ENCODE data around the gene VWA7. TPM values are rescaled to one million over a fixed set of nuclear protein-coding genes. Genes with fewer than 3 reads are reported as not detected.

The VWA7 gene
- total and polyA plus RNA-seq, 9 donors = 0.71 to 2.1 (median 1.6) TPM

DNA sequence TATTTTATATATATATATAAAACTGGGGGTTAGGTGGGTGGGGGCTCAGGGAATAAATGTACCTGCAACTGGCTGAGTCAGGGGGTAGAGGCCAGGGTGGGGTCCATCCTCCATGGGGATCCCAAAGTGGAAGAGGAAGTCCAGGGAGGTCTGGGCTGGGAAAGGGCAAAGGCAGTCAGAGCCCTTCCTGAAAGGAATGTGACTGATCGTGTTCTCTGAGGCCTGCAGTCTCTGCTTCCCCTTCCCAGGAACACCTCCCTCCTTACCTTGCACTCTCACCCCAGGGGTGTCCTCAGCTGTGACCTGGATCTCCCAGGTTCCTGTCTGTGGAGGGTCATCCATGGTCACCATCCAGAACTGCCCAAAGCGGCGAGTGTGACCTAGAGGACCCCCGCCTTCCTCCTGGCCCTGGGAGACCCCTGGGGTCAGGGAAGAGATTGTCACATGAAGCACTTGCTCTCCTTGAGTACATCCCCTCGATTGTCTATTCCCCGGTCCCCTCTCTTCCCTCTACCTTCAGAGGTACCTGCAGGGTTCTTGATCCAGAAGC, 10.0 kb downstream of the VWA7 start:
- Histone ChIP-seq H3K27ac (ENCODE audit: low read length) (no peak overlapping the region), H3K4me3 (ENCODE audit: low read length) (no peak overlapping the region), H3K27me3 (ENCODE audit: control insufficient read depth, insufficient read depth, low read length) (peaks cover 4% of the 10 kb centered on the region), H3K36me3 (ENCODE audit: control insufficient read depth, insufficient read depth, low read length) (peaks cover 8% of the 10 kb centered on the region), H3K4me1 (ENCODE audit: control insufficient read depth, insufficient read depth, low read length) (peaks cover 16% of the 10 kb centered on the region), H3K9me3 (replicated peaks; ENCODE audit: control insufficient read depth, low read depth, low read length) (no peaks in the 10 kb centered on the region)
- WGBS (ENCODE audit: insufficient coverage) = no CpG with 5 or more reads among the region's 6 CpGs
- DNase-seq = no peak

DNA sequence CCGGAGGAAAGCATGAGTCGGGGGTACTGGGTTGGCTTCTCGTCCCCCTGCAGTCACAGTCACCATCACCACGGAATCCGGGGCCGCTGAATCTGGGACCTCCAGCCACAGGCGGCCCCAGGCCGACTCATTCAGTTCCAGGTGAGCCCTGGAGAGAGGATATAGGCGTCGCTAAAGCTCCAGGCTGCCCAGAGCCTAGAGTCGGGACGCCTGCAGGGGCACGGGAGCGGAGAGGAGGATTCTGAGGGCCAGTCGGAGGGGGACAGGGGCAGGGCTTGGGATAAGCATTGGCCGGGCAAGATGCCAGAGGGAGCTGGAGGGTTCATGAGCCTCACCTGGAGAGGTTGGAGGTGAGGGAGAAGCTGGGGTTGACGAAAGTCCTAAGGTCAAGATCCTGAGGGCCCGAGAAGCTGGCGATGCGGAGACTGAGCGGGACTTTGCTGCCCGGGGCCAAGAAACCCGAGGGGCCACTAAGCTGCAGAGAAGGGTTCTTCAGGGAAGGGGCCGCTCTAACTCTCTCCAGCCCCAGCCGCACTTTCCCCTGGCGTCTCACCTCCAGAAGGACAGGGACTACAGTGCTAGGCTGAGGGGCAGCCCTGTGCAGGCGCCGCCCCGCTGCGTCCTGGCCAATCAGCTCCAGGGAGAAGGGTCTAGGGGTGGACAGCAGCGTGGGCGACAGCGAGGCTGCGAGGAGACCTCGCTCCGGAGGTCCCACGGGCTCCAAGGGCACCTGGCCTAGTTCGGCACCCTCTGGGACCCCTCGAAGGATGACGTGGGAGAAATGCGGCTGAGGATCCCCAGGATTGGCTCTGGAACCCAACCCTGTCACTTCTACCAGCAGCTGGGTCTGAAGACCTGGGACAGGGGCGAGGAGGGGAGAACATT, 11.0 kb downstream of the VWA7 start:
- Histone ChIP-seq H3K36me3 (ENCODE audit: control insufficient read depth, insufficient read depth, low read length) (peaks cover 14% of the 10 kb centered on the region), H3K27ac (ENCODE audit: low read length) (no peak overlapping the region), H3K4me1 (ENCODE audit: control insufficient read depth, insufficient read depth, low read length) (peaks cover 16% of the 10 kb centered on the region), H3K4me3 (ENCODE audit: low read length) (peak overlapping the region; percentile 11), H3K27me3 (ENCODE audit: control insufficient read depth, insufficient read depth, low read length) (peaks cover 4% of the 10 kb centered on the region), H3K9me3 (replicated peaks; ENCODE audit: control insufficient read depth, low read depth, low read length) (no peaks in the 10 kb centered on the region)
- 27% methylated on average over 30 of the region's 42 CpGs for WGBS (ENCODE audit: insufficient coverage)
- peak; percentile 37 for DNase-seq

DNA sequence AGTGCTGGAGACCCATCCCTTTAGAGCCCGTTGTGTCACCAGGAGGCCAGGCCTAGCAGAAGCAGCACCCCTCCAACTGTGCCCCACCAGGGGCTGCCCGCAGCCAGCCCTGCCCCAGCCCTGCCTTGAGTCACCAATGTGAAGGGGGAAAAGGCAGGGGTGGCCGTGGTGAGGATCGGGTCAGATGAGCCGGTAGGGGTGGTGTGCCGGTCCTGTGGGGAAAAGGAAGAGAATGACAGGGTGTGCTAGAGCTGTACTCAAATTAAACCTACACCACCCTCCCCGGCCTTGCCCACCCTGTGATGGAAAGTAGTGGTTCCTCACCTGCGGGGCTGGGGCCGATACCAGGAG, 11.6 kb downstream of the VWA7 start:
- no CpG with 5 or more reads among the region's 9 CpGs for WGBS (ENCODE audit: insufficient coverage)
- peaks cover 4% of the 10 kb centered on the region for H3K27me3 ChIP-seq (ENCODE audit: control insufficient read depth, insufficient read depth, low read length)
- H3K4me3 ChIP-seq (ENCODE audit: low read length) = no peak overlapping the region
- no peak for DNase-seq
- peaks cover 20% of the 10 kb centered on the region for H3K36me3 ChIP-seq (ENCODE audit: control insufficient read depth, insufficient read depth, low read length)
- H3K4me1 ChIP-seq (ENCODE audit: control insufficient read depth, insufficient read depth, low read length) = peaks cover 16% of the 10 kb centered on the region
- no peaks in the 10 kb centered on the region for H3K9me3 ChIP-seq (replicated peaks; ENCODE audit: control insufficient read depth, low read depth, low read length)
- no peak overlapping the region for H3K27ac ChIP-seq (ENCODE audit: low read length)

DNA sequence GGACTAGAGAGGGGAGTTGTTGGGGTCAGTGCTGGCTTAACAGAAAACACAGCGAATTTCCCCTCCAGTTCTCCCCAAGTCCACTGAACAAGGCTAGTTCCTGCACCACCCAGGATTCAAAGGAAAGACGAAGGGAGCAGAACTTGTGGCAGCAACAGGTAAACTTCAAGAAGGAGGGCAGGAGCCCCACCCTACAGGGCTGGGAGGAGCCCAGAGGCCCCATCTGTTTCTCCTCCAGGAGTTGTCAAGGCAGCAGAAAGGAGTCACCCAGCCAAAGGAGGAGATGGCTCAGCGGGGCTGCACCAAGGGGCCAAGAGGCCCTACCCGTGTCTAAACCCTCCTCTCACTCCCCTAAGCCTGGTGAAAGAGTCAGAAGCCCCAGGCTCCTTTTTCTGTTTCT, 12.9 kb downstream of the VWA7 start:
- 67% methylated on average over 1 of the region's 4 CpGs for WGBS (ENCODE audit: insufficient coverage)
- peaks cover 4% of the 10 kb centered on the region for H3K27me3 ChIP-seq (ENCODE audit: control insufficient read depth, insufficient read depth, low read length)
- no peak overlapping the region for H3K27ac ChIP-seq (ENCODE audit: low read length)
- no peak overlapping the region for H3K4me3 ChIP-seq (ENCODE audit: low read length)
- peaks cover 34% of the 10 kb centered on the region for H3K36me3 ChIP-seq (ENCODE audit: control insufficient read depth, insufficient read depth, low read length)
- no peaks in the 10 kb centered on the region for H3K9me3 ChIP-seq (replicated peaks; ENCODE audit: control insufficient read depth, low read depth, low read length)
- peaks cover 16% of the 10 kb centered on the region for H3K4me1 ChIP-seq (ENCODE audit: control insufficient read depth, insufficient read depth, low read length)
- DNase-seq = no peak

DNA sequence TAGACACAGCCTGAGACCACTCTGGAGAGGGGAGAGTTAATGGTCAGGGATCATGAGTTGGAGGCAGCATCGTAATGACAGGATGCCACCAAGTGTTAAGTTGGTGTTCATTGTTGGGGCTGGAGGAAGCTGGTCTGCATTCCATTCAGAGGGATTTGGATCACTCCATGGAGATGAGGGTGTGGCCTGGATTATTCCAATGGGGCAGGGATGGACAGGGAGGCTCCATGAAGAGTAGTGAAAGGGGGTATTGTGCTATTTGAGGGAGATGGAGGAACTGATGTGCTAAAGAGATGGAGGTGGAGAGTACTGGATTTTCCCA, 13.5 kb downstream of the VWA7 start:
- WGBS (ENCODE audit: insufficient coverage) = 0% methylated on average over 1 of the region's 1 CpG
- peak overlapping the region; percentile 59 for H3K27ac ChIP-seq (ENCODE audit: low read length)
- peak; percentile 58 for DNase-seq
- H3K36me3 ChIP-seq (ENCODE audit: control insufficient read depth, insufficient read depth, low read length) = peaks cover 40% of the 10 kb centered on the region
- no peak overlapping the region for H3K4me3 ChIP-seq (ENCODE audit: low read length)
- H3K9me3 ChIP-seq (replicated peaks; ENCODE audit: control insufficient read depth, low read depth, low read length) = no peaks in the 10 kb centered on the region
- peaks cover 4% of the 10 kb centered on the region for H3K27me3 ChIP-seq (ENCODE audit: control insufficient read depth, insufficient read depth, low read length)
- peaks cover 16% of the 10 kb centered on the region for H3K4me1 ChIP-seq (ENCODE audit: control insufficient read depth, insufficient read depth, low read length)

DNA sequence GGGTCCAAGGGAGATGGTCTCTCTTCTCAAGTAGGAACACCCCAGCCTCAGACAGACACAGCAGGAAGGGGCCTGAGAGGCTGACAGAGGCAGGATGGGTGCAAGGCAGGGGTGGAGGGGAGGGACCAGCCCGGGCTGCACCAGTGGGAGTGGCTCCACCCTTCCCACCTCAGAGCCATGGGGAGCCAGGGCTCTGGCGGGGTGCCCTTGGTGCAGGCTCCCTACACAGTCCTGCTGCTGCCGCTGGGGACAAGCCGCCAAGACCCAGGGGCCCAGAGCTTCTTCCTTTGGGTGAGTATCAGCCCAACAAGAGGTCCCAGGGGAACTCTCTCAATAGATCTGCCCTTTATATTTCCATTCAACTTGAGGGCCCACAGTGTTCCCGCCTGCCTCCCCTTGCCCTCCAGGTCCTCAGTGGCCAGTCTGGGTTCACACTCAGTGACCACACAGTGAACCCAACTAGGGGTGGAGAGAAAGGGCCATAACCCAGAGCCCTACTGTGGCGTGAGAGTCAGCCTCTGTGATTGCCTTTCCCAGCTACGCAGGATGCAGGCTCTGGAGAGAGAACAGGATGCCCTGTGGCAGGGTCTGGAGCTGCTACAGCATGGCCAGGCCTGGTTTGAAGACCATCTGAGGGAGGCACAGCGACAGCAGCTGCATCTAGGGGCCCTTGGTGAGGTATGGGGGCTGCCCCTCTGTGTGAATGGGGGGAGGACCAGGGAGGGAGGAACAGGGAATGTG, 14.1 kb downstream of the VWA7 start:
- peaks cover 40% of the 10 kb centered on the region for H3K36me3 ChIP-seq (ENCODE audit: control insufficient read depth, insufficient read depth, low read length)
- 67% methylated on average over 7 of the region's 8 CpGs for WGBS (ENCODE audit: insufficient coverage)
- peak overlapping the region; percentile 59 for H3K27ac ChIP-seq (ENCODE audit: low read length)
- no peak for DNase-seq
- H3K9me3 ChIP-seq (replicated peaks; ENCODE audit: control insufficient read depth, low read depth, low read length) = no peaks in the 10 kb centered on the region
- no peak overlapping the region for H3K4me3 ChIP-seq (ENCODE audit: low read length)
- peaks cover 4% of the 10 kb centered on the region for H3K27me3 ChIP-seq (ENCODE audit: control insufficient read depth, insufficient read depth, low read length)
- H3K4me1 ChIP-seq (ENCODE audit: control insufficient read depth, insufficient read depth, low read length) = peaks cover 16% of the 10 kb centered on the region

DNA sequence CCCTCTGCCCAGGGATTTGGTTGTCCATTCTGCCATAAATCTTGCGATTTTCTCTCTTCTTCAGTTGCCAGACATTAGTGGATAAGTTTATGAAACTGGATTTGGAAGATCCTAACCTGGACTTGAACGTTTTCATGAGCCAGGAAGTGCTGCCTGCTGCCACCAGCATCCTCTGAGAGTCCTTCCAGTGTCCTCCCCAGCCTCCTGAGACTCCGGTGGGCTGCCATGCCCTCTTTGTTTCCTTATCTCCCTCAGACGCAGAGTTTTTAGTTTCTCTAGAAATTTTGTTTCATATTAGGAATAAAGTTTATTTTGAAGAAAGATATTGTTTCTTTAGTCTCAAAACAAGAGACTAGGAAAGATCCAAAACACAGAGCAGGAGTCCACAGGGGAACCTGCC, 14.8 kb downstream of the VWA7 start, which contains the start of gene SAPCD1:
TSS of gene SAPCD1 (plus strand) at position 301 of the 400 bp plus-strand sequence. CDS start 399 bp downstream, outside the sequence.
- Histone ChIP-seq H3K4me3 (ENCODE audit: low read length) (no peak within 1 kb of the TSS), H3K36me3 (ENCODE audit: control insufficient read depth, insufficient read depth, low read length) (peaks cover 40% of the 10 kb centered on the region), H3K9me3 (replicated peaks; ENCODE audit: control insufficient read depth, low read depth, low read length) (no peaks in the 10 kb centered on the region), H3K4me1 (ENCODE audit: control insufficient read depth, insufficient read depth, low read length) (peaks cover 16% of the 10 kb centered on the region), H3K27ac (ENCODE audit: low read length) (peak within 1 kb of the TSS; percentile 59), H3K27me3 (ENCODE audit: control insufficient read depth, insufficient read depth, low read length) (peaks cover 4% of the 10 kb centered on the region)
- DNase-seq = no peak
- no CpG with 5 or more reads among the region's 4 CpGs for WGBS (ENCODE audit: insufficient coverage)

DNA sequence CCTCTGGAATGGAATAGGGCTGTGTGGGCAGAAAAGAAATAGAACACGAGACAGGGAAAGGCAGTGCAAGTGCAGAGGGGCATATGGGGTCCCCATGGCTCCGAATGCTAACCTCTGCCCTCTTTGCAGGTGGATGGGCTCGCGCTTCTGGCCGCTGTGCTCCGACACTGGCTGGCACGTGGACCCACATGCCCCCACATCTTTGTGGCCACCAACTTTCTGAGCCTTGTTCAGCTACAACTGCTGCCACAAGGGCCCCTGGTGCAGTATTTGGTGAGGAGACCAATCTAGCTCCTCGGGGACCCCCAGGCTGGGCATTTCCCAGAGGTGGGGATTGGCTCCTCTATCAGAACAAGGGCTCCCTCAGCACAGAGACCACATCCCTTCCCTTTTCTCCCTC, 15.8 kb downstream of the VWA7 start:
- WGBS (ENCODE audit: insufficient coverage) = 92% methylated on average over 4 of the region's 8 CpGs

DNA sequence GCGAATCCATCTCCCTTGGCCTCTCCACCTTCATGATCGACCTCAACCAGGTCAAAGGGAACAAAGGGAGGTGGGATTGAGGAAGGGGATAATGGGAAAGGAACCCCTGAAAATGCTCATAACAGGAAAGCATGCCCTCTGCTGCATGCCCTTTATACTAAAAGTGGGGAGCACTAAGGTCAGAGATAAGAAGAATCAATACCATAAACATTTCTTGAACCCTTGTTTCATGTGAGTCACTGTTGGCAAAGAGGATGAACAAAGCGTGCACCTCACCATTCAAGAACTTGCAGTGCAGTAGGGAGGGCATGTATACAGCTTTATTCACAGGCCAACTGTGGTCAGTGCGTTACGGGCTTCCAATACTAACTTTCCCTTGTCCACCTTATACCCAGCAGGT, 16.3 kb downstream of the VWA7 start:
- H3K27me3 ChIP-seq (ENCODE audit: control insufficient read depth, insufficient read depth, low read length) = no peaks in the 10 kb centered on the region
- H3K4me3 ChIP-seq (ENCODE audit: low read length) = no peak overlapping the region
- H3K4me1 ChIP-seq (ENCODE audit: control insufficient read depth, insufficient read depth, low read length) = peaks cover 9% of the 10 kb centered on the region
- DNase-seq = no peak
- H3K36me3 ChIP-seq (ENCODE audit: control insufficient read depth, insufficient read depth, low read length) = peaks cover 40% of the 10 kb centered on the region
- H3K9me3 ChIP-seq (replicated peaks; ENCODE audit: control insufficient read depth, low read depth, low read length) = no peaks in the 10 kb centered on the region
- no CpG with 5 or more reads among the region's 5 CpGs for WGBS (ENCODE audit: insufficient coverage)
- no peak overlapping the region for H3K27ac ChIP-seq (ENCODE audit: low read length)

More for the DNA sequence above, 15.8 kb downstream of the VWA7 start:
- Histone ChIP-seq H3K4me3 (ENCODE audit: low read length) (no peak overlapping the region), H3K36me3 (ENCODE audit: control insufficient read depth, insufficient read depth, low read length) (peaks cover 40% of the 10 kb centered on the region), H3K27ac (ENCODE audit: low read length) (no peak overlapping the region), H3K4me1 (ENCODE audit: control insufficient read depth, insufficient read depth, low read length) (peaks cover 13% of the 10 kb centered on the region), H3K9me3 (replicated peaks; ENCODE audit: control insufficient read depth, low read depth, low read length) (no peaks in the 10 kb centered on the region), H3K27me3 (ENCODE audit: control insufficient read depth, insufficient read depth, low read length) (peaks cover 1% of the 10 kb centered on the region)
- no peak for DNase-seq

DNA sequence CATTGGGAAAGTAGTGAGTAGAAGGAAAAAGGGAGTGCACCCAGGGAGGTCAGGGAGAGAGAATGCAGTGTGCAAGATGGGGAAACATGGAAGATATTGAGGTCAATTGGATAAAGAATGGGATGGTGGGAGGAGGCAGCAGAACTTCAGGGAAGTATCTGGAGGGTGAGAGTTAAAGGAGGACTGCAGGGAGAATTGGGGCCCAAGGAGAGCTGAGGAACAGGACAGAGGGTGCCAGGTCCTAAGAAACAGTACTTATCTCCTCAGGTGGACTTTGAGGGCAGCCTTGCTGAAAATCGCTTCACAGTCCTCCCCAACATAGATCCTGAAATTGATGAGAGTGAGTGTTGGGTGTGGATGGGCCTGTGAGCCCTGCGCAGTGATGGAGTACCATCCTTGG, 18.8 kb downstream of the VWA7 start:
- DNase-seq = no peak
- no peaks in the 10 kb centered on the region for H3K9me3 ChIP-seq (replicated peaks; ENCODE audit: control insufficient read depth, low read depth, low read length)
- H3K27me3 ChIP-seq (ENCODE audit: control insufficient read depth, insufficient read depth, low read length) = no peaks in the 10 kb centered on the region
- H3K27ac ChIP-seq (ENCODE audit: low read length) = no peak overlapping the region
- no peak overlapping the region for H3K4me3 ChIP-seq (ENCODE audit: low read length)
- H3K4me1 ChIP-seq (ENCODE audit: control insufficient read depth, insufficient read depth, low read length) = peaks cover 6% of the 10 kb centered on the region
- peaks cover 38% of the 10 kb centered on the region for H3K36me3 ChIP-seq (ENCODE audit: control insufficient read depth, insufficient read depth, low read length)
- WGBS (ENCODE audit: insufficient coverage) = 100% methylated on average over 1 of the region's 2 CpGs
